Panc1 (cell line): ENCODE data around the gene PLAAT1. TPM values are rescaled to one million over a fixed set of nuclear protein-coding genes. Genes with fewer than 3 reads are reported as not detected.

Experiments
- ATAC-seq: fragments of 200-7000 bp; cut with Tn5 transposase; 2 replicates; pipeline ENCODE4 v1.9.1; 2020; ENCODE audit warnings: mild to moderate bottlenecking, moderate library complexity
- Bru-seq: library from RNA; stranded (reverse); fragments of 400-500 nt; gene quantifications from one replicate; lab custom pipeline; 2021; lab: Mats Ljungman, UMichigan
- BruChase-seq, 2 experiments: library from RNA; stranded (reverse); fragments of 400-500 nt; gene quantifications; one replicate each; lab custom pipeline; 2021; lab: Mats Ljungman, UMichigan
- BruUV-seq: library from RNA; stranded (reverse); fragments of 400-500 nt; replicated peaks from 2 replicates; lab custom pipeline; 2021; lab: Mats Ljungman, UMichigan
- CTCF ChIA-PET: fragments of 300-600 bp; sonication (Branson Sonifier 250); formaldehyde crosslinking; loops from one replicate; lab custom pipeline; 2022; ENCODE audit warnings: antibody characterized with exemption; lab: Charles Lee
- POLR2A ChIA-PET: fragments of 300-600 bp; sonication (Branson Sonifier 250); formaldehyde crosslinking; loops from one replicate; lab custom pipeline; 2022; ENCODE audit warnings: antibody characterized with exemption; lab: Charles Lee
- DNase-seq: peaks from one replicate; pipeline ENCODE4 v3.0.0-alpha.2; 2010; ENCODE audit warnings: low read depth, low spot score
- H3K27ac ChIP-seq: 2 replicates; pipeline ENCODE4 v1.5.1; 2011; ENCODE audit warnings: mild to moderate bottlenecking, low read length, inconsistent platforms
- H3K27me3 ChIP-seq: fragments of 200-500 bp; sonication (Bioruptor generic); 2 replicates; pipeline ENCODE4 v1.6.0; 2014; ENCODE audit warnings: low read length, inconsistent platforms; ENCODE audit not compliant: control insufficient read depth, insufficient read depth
- H3K36me3 ChIP-seq: fragments of 200-500 bp; sonication (Bioruptor generic); 2 replicates; pipeline ENCODE4 v1.5.1; 2014; ENCODE audit warnings: inconsistent platforms, mild to moderate bottlenecking, low read length, moderate library complexity; ENCODE audit not compliant: control insufficient read depth, insufficient read depth
- H3K4me1 ChIP-seq: 2 replicates; pipeline ENCODE4 v1.5.1; 2011; ENCODE audit warnings: inconsistent platforms, mild to moderate bottlenecking, low read length, moderate library complexity; ENCODE audit not compliant: control insufficient read depth, insufficient read depth
- H3K4me3 ChIP-seq, 2 experiments: 2 replicates each; pipeline ENCODE4 v1.5.1; 2011 to 2012; ENCODE audit warnings: low read depth in 2 of 2, low read length in 2 of 2, mild to moderate bottlenecking in 2 of 2, inconsistent platforms in 1 of 2, moderate library complexity in 1 of 2
- H3K9me3 ChIP-seq: fragments of 200-500 bp; sonication (Bioruptor generic); 2 replicates; pipeline ENCODE4 v1.5.1; 2014; ENCODE audit warnings: low read depth, mild to moderate bottlenecking, inconsistent platforms, low read length, moderate library complexity; ENCODE audit not compliant: control insufficient read depth, insufficient read depth
- POLR2AphosphoS5 ChIP-seq: IDR thresholded peaks from 2 replicates; pipeline ENCODE4 v1.6.1; 2012; ENCODE audit warnings: mild to moderate bottlenecking, low read depth, low read length, moderate library complexity
- SIN3A ChIP-seq: IDR thresholded peaks from 2 replicates; pipeline ENCODE4 v1.6.1; 2012; ENCODE audit warnings: low read depth, mild to moderate bottlenecking, low read length, moderate library complexity, borderline replicate concordance; ENCODE audit not compliant: insufficient read depth
- TCF7L2 ChIP-seq: IDR thresholded peaks from 2 replicates; pipeline ENCODE4 v1.6.1; 2011; ENCODE audit warnings: mild to moderate bottlenecking, low read depth, low read length, inconsistent platforms
- in situ Hi-C: cut with HindIII; loops from 2 replicates; pipeline ENCODE4 v1.10.0; 2016; ENCODE audit warnings: low sequenced_read_pairs, low pct_unique_long_range_greater_than_20kb
- intact Hi-C: fragments of 100-400 bp; cut with micrococcal nuclease; formaldehyde crosslinking; loops from one replicate; pipeline ENCODE4 v1.10.0; 2022; ENCODE audit not compliant: unreplicated experiment
- long read RNA-seq: library from polyadenylated mRNA; unstranded; transcript quantifications from one replicate; pipeline ENCODE4 v2.0.0, GENCODE V29; 2021; ENCODE audit not compliant: unreplicated experiment
- polyA plus RNA-seq: library from polyadenylated mRNA; unstranded; fragments of >200 nt; gene quantifications from one replicate; pipeline ENCODE4 v1.2.1, GENCODE V29; 2012; ENCODE audit warnings: missing spikeins; ENCODE audit not compliant: insufficient read length
- total RNA-seq: library from RNA; stranded (reverse); gene quantifications from one replicate; pipeline ENCODE4 v1.2.1, GENCODE V29; 2021; ENCODE audit not compliant: unreplicated experiment
- TF ChIP-seq, protein P1 (sequence below): fragments of 450-650 bp; IDR thresholded peaks from 2 replicates; pipeline ENCODE4 v1.5.1; 2017; ENCODE audit warnings: mild to moderate bottlenecking
- TF ChIP-seq, protein P2 (sequence below), 2 experiments: IDR thresholded peaks; 2 replicates each; pipeline ENCODE4 v1.6.1; 2011 to 2012; ENCODE audit warnings: low read depth in 2 of 2, control low read depth in 1 of 2, low read length in 1 of 2, mild to moderate bottlenecking in 1 of 2, moderate library complexity in 1 of 2; ENCODE audit not compliant: insufficient read depth in 1 of 2

The PLAAT1 gene
- total RNA-seq (3.9 TPM), Bru-seq, nascent RNA (percentile 50 among the genes with signal in this experiment), BruChase-seq, experiment 1, labeled RNA remaining after a 2-hour chase (percentile 50 among the genes with signal in this experiment), BruChase-seq, experiment 2, labeled RNA remaining after a 6-hour chase (percentile 41 among the genes with signal in this experiment)
- polyA plus RNA-seq = 2.4 TPM
- long read RNA-seq, partial matches to known transcripts = 0 of 2 reads
- long read RNA-seq, other reads (novel, unspliced or antisense) = 0 of 2 reads

DNA sequence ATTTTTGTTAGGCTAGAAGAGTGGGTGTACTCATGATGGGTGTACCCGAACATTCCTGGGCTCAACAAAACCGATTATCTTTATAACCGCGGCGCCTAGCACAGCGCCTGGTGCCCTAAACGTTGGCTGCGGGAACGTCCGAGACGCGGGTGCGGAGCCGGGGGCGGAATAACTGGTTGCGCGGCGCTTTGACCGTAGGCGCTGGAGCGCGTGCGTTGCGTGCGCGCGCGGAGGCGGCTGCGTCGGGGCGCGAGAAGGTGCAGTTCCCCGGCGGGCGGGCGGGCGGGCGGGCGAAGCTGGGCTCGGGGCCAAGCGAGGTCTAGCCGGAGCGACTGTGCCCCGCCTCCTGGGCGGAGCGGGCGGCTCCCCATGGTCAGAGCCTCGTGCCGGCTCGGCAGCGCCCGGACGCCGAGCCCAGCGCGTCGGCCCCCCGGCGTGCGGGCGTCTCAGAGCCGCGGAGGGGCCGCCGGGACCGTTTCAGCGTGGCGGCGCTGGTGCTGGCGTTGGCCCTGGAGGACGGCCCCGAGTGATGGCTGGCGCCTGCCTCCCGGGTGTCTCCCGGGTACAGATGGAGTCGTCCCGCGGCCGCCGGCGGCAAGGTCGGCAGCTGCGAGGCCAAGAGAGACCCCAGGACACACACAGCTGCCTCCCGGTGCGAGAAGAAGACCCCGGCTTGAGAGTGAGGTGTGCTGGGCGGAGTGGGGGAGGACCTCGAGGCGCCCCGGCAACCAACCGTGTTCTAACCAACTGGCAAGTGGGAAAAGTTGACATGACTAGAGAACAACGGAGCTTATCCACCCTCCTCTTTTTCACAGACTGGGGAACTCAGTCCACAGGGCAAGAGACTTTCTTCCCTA, at the start of gene PLAAT1:
Gene PLAAT1 (plus strand): TSS at position 373 of the 857 bp plus-strand sequence. CDS start 14,429 bp downstream, outside the sequence.
- H3K27me3 ChIP-seq = peaks cover 9% of the 10 kb centered on the region
- H3K9me3 ChIP-seq = no peaks in the 10 kb centered on the region
- H3K36me3 ChIP-seq = no peaks in the 10 kb centered on the region
- CTCF ChIA-PET = interaction anchor here (0.6 kb wide), 3 partner anchors 36 to 347 kb away, joined by 3 to 4 read pairs (median 3); no protein-coding TSS in a partner anchor
- TF ChIP-seq TCF7L2 (peak; percentile 67; the same call in 1 of the 2 replicates), POLR2AphosphoS5 (no peak)
- ATAC-seq = peak; percentile 95
- BruUV-seq = no TSS peak
- H3K4me3 ChIP-seq = peak within 1 kb of the TSS; percentile 49 to 76
- H3K27ac ChIP-seq = peak within 1 kb of the TSS; percentile 44
- DNase-seq = no peak
- intact Hi-C loops (no loop called here), in situ Hi-C loops (no loop called here)
- POLR2A ChIA-PET = no interaction called here
- no peaks in the 10 kb centered on the region for H3K4me1 ChIP-seq

DNA sequence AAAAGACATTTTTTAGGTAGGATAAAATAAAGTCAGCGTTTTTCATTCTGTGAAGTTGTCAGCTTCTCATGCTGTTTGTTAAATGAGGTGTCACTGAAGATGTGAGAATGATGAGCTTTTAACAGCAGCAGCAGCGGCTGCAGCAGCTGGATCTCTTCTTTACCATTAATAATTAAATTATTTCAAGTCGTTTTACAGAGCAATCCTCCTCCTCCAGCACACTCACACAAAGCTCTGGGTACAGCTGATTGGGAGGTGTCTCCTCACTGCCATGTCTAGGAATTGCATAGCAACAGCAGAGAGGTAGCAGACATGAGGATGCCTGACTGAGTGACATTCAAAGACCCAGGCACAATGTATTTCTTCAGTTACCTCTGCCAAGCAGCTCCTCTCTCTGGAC, 46.7 kb upstream of the PLAAT1 start:
- no TSS peak for BruUV-seq
- no peak for ATAC-seq
- intact Hi-C loops (loop anchor here (10.0 kb wide), 2 partner anchors 380 kb away; no protein-coding TSS in a partner anchor), in situ Hi-C loops (no loop called here)
- H3K27ac ChIP-seq = no peak overlapping the region
- no peak for DNase-seq
- H3K4me1 ChIP-seq = no peaks in the 10 kb centered on the region
- ChIA-PET CTCF (no interaction called here), POLR2A (interaction anchor here (0.6 kb wide), 1 partner anchor 362 kb away, joined by 5 read pairs; no protein-coding TSS in a partner anchor)
- no peaks in the 10 kb centered on the region for H3K9me3 ChIP-seq
- no peaks in the 10 kb centered on the region for H3K36me3 ChIP-seq
- no peak overlapping the region for H3K4me3 ChIP-seq
- peaks cover 4% of the 10 kb centered on the region; the same call in 1 of the 2 replicates for H3K27me3 ChIP-seq
- no peak for TF ChIP-seq POLR2AphosphoS5
- TF ChIP-seq, protein P1, sequence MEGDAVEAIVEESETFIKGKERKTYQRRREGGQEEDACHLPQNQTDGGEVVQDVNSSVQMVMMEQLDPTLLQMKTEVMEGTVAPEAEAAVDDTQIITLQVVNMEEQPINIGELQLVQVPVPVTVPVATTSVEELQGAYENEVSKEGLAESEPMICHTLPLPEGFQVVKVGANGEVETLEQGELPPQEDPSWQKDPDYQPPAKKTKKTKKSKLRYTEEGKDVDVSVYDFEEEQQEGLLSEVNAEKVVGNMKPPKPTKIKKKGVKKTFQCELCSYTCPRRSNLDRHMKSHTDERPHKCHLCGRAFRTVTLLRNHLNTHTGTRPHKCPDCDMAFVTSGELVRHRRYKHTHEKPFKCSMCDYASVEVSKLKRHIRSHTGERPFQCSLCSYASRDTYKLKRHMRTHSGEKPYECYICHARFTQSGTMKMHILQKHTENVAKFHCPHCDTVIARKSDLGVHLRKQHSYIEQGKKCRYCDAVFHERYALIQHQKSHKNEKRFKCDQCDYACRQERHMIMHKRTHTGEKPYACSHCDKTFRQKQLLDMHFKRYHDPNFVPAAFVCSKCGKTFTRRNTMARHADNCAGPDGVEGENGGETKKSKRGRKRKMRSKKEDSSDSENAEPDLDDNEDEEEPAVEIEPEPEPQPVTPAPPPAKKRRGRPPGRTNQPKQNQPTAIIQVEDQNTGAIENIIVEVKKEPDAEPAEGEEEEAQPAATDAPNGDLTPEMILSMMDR = no peak
- no peak for TF ChIP-seq SIN3A
- no peak for TF ChIP-seq TCF7L2
- TF ChIP-seq, protein P2, sequence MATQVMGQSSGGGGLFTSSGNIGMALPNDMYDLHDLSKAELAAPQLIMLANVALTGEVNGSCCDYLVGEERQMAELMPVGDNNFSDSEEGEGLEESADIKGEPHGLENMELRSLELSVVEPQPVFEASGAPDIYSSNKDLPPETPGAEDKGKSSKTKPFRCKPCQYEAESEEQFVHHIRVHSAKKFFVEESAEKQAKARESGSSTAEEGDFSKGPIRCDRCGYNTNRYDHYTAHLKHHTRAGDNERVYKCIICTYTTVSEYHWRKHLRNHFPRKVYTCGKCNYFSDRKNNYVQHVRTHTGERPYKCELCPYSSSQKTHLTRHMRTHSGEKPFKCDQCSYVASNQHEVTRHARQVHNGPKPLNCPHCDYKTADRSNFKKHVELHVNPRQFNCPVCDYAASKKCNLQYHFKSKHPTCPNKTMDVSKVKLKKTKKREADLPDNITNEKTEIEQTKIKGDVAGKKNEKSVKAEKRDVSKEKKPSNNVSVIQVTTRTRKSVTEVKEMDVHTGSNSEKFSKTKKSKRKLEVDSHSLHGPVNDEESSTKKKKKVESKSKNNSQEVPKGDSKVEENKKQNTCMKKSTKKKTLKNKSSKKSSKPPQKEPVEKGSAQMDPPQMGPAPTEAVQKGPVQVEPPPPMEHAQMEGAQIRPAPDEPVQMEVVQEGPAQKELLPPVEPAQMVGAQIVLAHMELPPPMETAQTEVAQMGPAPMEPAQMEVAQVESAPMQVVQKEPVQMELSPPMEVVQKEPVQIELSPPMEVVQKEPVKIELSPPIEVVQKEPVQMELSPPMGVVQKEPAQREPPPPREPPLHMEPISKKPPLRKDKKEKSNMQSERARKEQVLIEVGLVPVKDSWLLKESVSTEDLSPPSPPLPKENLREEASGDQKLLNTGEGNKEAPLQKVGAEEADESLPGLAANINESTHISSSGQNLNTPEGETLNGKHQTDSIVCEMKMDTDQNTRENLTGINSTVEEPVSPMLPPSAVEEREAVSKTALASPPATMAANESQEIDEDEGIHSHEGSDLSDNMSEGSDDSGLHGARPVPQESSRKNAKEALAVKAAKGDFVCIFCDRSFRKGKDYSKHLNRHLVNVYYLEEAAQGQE (IDR thresholded peaks at IDR 0.05; ENCODE audit: insufficient read depth in 1 of 2, low read depth in 2 of 2, low read length in 1 of 2) = no peak
